ENCODE measurements around the gene TRIM42. TPM values are rescaled to one million over a fixed set of nuclear protein-coding genes. Genes with fewer than 3 reads are reported as not detected.

TRIM42 gene
- total and polyA plus RNA-seq, 2 of the 8 experiments (the other 6 are each of a cell fraction or from before 2014, with no cell fraction given) = not detected

GRCh38 chr3:140712301-140712700 is 34.4 kb downstream of the TRIM42 start:
- Histone ChIP-seq H3K4me3 (ENCODE audit: extremely low read depth in 1 of 4, insufficient read depth in 2 of 4, low read depth in 3 of 4, low read length in 4 of 4) (no peak overlapping the region), H4K5ac (ENCODE audit: insufficient read length, low read depth, low read length) (no peak overlapping the region), H3K14ac (ENCODE audit: insufficient read length) (no peak overlapping the region), H3K79me2 (ENCODE audit: control insufficient read depth in 1 of 2, insufficient read depth in 2 of 2, low read length in 2 of 2) (no peaks in the 10 kb centered on the region), H4K20me1 (replicated peaks in 1 of 2; ENCODE audit: control insufficient read depth in 1 of 2, insufficient read depth in 2 of 2, low read length in 2 of 2) (no peaks in the 10 kb centered on the region), H3K4me2 (ENCODE audit: insufficient read depth in 1 of 2, low read depth in 2 of 2, low read length in 2 of 2) (no peak overlapping the region), H3K27ac (ENCODE audit: low read depth, low read length) (no peak overlapping the region), H3K9ac (replicated peaks in 1 of 4; ENCODE audit: extremely low read depth in 1 of 4, low read depth in 3 of 4, low read length in 3 of 4) (no peak overlapping the region), H3K27me3 (replicated peaks in 1 of 4; ENCODE audit: control insufficient read depth in 3 of 4, extremely low read depth in 1 of 4, insufficient read depth in 3 of 4, low read length in 3 of 4) (no peaks in the 10 kb centered on the region), H2BK120ac (replicated peaks; ENCODE audit: low read depth, low read length) (no peak overlapping the region), H3K56ac (replicated peaks; ENCODE audit: insufficient read length, low read depth, low read length) (no peak overlapping the region), H3K36me3 (ENCODE audit: control insufficient read depth in 2 of 4, insufficient read depth in 4 of 4, low read length in 3 of 4) (no peaks in the 10 kb centered on the region), H3K23me2 (ENCODE audit: low read depth, low read length) (no peaks in the 10 kb centered on the region), H2AK5ac (ENCODE audit: low read depth, low read length) (no peak overlapping the region), H3K18ac (ENCODE audit: extremely low read depth, low read length) (no peak overlapping the region), H3K9me3 (ENCODE audit: insufficient read depth in 2 of 2, low read depth in 1 of 2, low read length in 1 of 2) (no peaks in the 10 kb centered on the region), H4K8ac (ENCODE audit: extremely low read depth, insufficient read depth, low read length) (no peak overlapping the region), H2BK15ac (ENCODE audit: low read length) (no peak overlapping the region), H3K79me1 (ENCODE audit: low read depth, low read length) (no peaks in the 10 kb centered on the region), H3K4me1 (replicated peaks in 1 of 4; ENCODE audit: control insufficient read depth in 3 of 4, insufficient read depth in 4 of 4, low read length in 3 of 4) (no peaks in the 10 kb centered on the region), H2BK12ac (ENCODE audit: low read depth, low read length) (no peak overlapping the region), H3K4ac (replicated peaks; ENCODE audit: insufficient read length, low read depth, low read length) (no peak overlapping the region), H3K23ac (ENCODE audit: insufficient read length) (no peak overlapping the region), H2BK5ac (ENCODE audit: low read depth, low read length) (no peak overlapping the region), H2AFZ (ENCODE audit: low read length) (no peak overlapping the region), H2BK20ac (ENCODE audit: low read length) (no peak overlapping the region), H4K91ac (replicated peaks; ENCODE audit: insufficient read length, low read length) (no peak overlapping the region)
- DNase-seq (ENCODE audit: low read depth in 1 of 2, low spot score in 2 of 2) = no peak
- no peak for FAIRE-seq
- ChIA-PET POLR2A (ENCODE audit: partially characterized antibody) (no interaction called here), CTCF (ENCODE audit: partially characterized antibody) (interaction anchor here (0.6 to 1.4 kb wide), 2 partner anchors 186 to 761 kb away, joined by 3 read pairs; no protein-coding TSS in a partner anchor)
- TF ChIP-seq TAF7 (optimal IDR thresholded peaks at IDR 0.05; ENCODE audit: borderline replicate concordance, low read depth, low read length) (no peak), SAP30 (IDR thresholded peaks at IDR 0.05; ENCODE audit: insufficient read depth, insufficient replicate concordance, low read length) (no peak), JUN (IDR thresholded peaks at IDR 0.05; ENCODE audit: low read depth, low read length) (no peak), RXRA (IDR thresholded peaks at IDR 0.05; ENCODE audit: insufficient read depth, low read depth, low read length) (no peak), SIN3A (conservative IDR thresholded peaks at IDR 0.05 in 1 of 2, IDR thresholded peaks at IDR 0.05 in 1 of 2; ENCODE audit: low read depth in 1 of 2, low read length in 2 of 2) (no peak), TCF12 (IDR thresholded peaks at IDR 0.05; ENCODE audit: low read depth, low read length) (no peak), BACH1 (IDR thresholded peaks at IDR 0.05; ENCODE audit: low read length) (no peak), NANOG (IDR thresholded peaks at IDR 0.05; ENCODE audit: insufficient read depth, low read depth, low read length, poor library complexity, severe bottlenecking) (no peak), EGR1 (IDR thresholded peaks at IDR 0.05; ENCODE audit: borderline replicate concordance, low read depth, low read length) (no peak), CTBP2 (IDR thresholded peaks at IDR 0.05; ENCODE audit: borderline replicate concordance, insufficient read depth, insufficient read length, low read length) (no peak), CTCF (IDR thresholded peaks at IDR 0.05; ENCODE audit: control extremely low read depth in 1 of 3, insufficient read depth in 1 of 3, low read depth in 1 of 3, low read length in 3 of 3) (no peak)
- WGBS, 2 experiments (ENCODE audit: extremely low coverage in 1 of 2, insufficient coverage in 1 of 2, insufficient read length in 1 of 2, insufficient replicate concordance in 2 of 2, low coverage in 1 of 2, low lambda C conversion rate in 2 of 2, missing lambda C conversion rate in 1 of 2) = 87% methylated on average over 3 of the region's 3 CpGs; no CpG with 5 or more reads in 1 of the 2 experiments
